Measurements from ENCODE around the gene ACOXL.

Gene ACOXL

DNA sequence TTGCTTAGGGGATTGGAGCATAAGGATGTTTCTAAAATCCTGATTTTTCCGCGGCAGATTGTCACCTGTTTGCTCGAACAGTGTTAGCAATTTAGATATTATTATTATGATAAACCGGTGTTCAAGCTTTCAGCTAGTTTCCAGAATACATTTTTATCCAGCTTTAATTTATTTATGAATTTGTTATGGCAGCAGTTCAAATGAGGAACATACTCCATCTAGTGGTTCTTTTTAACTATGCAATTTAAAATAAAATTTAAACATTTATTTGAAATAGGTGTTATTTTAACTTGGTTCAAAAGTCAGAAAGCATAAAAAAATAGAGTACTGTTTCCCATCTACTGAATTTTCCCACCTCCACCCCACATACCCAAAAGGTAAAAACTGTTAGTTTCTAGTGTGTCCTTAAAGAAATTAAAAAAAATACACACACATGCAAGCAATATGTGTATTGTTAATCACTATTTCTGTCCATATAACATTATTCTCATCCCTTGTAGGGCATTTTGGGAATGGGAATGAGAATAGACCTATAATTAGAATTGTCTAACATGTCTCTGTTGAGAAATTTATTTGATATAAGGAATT, 23.2 kb downstream of the ACOXL start:
- no peak for DNase-seq (ENCODE audit: low read depth)

DNA sequence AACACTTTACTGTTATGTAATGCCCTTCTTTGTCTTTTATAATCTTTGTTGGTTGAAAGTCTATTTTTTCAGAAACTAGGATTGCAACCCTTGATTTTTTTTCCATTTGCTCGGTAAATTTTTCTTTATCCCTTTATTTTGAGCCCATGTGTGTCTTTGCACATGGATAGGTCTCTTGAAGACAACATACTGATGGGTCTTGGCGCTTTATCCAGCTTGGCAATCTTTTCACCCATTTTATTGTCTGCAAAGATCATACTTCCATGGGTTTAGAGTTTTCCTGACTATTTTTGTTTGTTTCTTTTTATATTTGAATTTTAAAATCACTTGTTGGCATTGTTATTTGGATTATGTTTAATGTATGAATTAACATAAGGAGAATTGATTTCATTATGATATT, 27.0 kb downstream of the ACOXL start:
- no peak for DNase-seq (ENCODE audit: low read depth)

- DNase-seq (ENCODE audit: low read depth), result no peak
These were observed 32.6 kb downstream of the ACOXL start for GRCh38 chr2:110764931-110765330.

DNA sequence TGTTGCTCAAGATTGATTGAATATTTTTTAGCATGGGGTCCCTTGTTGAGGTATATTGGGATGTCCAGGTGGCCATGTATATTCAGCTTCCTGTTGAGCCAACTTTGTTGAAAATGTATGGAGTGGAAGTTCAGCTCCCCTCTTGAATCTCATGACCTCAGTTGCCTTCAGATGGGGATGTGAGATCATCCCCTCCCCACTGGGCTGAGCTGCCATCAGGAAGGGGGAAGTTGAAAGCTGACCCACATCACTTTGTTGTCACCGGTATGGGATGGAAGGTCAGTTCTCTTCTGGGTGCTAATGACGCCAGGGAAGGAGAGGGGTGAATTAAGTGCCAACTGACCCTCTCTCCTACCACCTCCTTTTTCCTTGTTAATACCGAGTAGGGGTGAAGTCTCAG, 33.9 kb downstream of the ACOXL start:
- DNase-seq (ENCODE audit: low read depth), result no peak

- no peak for DNase-seq (ENCODE audit: low read depth)
These were observed 36.2 kb downstream of the ACOXL start for GRCh38 chr2:110768591-110768990.

- DNase-seq (ENCODE audit: low read depth), result no peak
These were observed 38.1 kb downstream of the ACOXL start for GRCh38 chr2:110770404-110770958.

DNA sequence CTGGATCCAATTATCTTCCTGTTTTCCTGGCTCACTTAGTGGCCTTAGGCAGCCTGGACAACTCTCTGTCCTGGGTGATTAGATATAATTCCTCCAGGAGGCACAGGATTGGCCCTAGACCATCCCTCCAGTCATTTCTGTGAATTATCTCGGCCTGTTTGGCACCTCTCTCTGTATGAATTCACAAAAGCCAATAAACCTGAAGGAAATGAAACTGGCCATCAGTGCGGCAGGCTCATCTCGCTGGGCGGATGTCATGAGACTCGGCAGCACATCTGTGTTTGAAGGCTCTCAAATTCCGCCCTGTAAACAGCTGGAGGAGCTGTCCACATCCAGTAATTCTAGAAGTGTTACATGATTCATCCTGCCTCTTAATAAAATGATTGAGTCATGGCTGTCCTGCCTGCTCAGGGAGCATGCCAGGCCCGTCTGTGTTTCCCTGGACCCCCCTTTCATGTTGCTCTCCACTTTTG, 38.6 kb downstream of the ACOXL start:
- DNase-seq (ENCODE audit: low read depth), result no peak

DNA sequence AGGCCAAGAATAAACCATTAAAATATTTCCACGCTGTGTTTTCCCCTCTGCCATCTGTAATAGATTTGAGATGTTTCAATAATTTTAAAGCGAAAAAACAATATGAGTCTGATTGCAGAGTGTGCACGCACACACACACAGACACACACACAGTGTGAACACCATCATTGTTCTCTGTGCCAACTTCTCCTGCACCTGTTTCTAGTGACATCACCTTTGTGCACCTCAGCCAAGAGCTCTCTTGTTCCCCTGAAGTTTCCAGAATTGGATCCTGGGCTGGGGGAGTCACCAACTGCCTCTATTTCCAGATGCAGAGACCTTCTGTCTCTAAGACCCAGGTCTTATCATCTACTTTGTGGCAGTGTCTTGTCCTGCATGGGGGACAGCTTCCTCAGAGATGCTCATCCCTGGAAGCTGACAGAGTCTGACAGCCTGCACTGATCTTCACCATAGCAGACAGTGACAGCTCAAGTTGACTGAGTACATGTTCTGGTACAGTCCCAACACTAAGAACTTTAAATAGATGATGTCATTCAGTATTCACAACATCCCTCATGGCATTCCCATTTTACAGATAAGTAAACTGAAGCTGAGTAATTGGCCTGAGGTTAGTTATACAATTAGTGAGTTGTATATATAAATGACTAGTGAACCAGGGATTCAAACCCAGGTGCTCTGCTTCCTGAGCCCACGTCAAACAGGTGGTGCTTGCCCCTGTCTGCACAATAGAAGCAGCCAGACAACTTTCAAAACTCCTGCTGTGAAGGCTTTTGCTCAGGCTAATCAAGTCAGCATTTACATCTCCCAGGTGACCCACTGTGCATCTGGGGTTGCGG, 39.4 kb downstream of the ACOXL start:
- no peak for DNase-seq (ENCODE audit: low read depth)

DNA sequence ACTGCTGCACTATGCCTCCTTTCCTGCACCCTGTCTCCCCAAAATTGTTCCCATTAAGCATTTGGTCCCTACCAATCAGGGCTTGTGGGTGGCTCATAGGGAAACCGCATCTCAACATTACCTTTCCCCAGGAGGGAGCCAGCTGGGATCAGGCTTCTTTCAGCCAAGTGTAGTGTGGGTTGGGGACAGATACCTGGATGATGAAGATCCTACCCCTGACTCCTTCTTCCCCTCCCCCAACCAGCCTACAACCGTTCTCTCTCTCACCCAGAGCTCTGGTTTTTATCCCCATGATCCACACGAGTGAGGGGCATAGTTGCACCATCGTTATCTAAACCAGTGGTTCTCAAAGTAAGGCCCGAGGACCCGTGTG, 40.0 kb downstream of the ACOXL start:
- DNase-seq (ENCODE audit: low read depth), result no peak

DNA sequence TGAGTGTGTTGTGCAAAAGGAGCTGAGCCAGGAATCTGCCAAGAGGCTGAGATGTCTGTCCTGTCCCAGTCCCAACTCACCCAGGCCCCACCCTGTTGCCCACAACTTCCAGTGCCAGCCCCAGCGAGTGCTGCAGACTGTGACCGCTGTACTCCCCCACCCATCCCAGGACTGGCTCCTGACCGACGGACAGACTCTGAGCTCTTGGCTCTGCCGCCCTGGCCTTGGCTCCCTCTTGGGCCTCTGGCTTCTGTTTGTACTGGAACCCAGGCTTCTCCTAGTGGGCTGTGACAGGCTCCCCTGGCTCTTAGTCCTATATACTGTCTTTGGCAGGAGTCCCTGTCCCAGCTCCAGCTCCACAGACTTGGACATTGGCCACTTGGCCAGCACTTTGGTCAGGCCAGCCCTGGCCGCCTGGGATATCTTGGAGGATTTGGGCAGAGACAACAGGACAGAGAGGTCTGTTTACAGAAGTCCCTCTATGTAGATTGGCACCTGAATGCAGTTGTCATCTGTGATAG, 41.1 kb downstream of the ACOXL start:
- DNase-seq (ENCODE audit: low read depth), result no peak

- no peak for DNase-seq (ENCODE audit: low read depth)
These were observed 42.3 kb downstream of the ACOXL start for GRCh38 chr2:110774701-110775100.

DNA sequence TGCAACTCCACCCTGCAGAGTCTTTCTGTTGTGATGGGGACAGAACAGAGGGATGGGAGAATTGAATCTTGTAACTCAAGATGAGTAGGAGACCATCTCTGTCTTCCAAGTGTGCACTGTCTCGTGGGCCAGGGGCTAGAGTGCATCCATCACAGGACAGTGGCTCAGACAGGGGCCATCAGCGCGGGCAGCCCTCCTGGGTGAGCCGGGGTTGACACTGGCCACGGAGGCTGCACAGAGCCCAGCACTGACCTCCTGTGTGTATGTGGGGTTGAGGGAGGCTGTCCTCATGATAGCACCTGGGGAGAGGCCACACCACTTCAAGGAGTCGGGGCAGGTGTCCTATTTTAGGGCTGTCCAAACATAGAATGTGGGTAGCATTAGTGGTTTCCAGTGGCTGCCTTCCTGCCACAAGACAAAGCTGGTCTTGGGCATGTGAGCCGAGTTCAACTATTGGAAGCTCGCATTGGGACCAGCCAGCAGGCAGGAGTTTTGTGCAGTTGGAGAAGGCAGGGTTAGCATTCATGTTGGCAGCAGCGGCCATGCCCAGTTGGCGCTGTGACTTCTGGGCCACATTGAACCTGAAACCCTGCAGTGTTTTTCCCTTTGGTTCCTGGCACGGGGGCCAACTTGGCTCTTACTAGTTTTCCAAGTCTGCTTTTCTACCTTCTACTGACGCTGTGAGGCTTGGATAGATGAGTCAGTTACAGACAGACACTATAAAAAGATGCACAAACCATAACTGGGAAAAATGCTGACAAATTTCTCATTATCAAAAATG, 45.3 kb downstream of the ACOXL start:
- DNase-seq (ENCODE audit: low read depth), result no peak

- DNase-seq (ENCODE audit: low read depth), result no peak
These were observed 48.1 kb downstream of the ACOXL start for GRCh38 chr2:110780461-110780860.

GRCh38 chr2:110783196-110783873, 51.0 kb downstream of the ACOXL start:
- no peak for DNase-seq (ENCODE audit: low read depth)

DNA sequence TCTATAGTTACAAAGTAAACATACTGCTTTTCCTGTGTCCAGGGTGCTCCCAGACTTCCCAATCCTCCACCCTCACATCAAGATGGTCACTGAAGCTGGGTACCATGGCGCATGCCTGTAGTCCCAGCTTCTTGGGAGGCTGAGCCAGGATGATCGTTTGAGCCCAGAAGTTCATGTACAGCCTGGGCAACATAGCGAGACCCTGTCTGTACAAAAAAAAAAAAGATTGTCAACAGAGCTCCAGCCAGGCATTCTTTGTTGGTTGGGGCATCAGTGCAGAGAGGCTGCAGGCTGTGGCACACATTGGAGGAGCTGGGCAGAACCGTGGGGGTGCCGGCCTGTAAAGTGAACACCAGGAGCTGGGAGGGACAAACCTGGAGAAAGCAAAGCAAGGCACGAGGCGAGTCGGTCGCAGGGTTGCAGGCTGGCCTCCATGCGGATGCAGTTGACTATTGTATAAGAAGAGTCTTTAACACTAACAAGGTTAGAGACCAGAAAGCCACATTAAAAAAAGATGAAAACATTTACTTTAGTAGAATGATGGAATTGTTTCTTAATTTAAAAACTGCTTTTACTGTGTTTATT, 51.8 kb downstream of the ACOXL start:
- DNase-seq (ENCODE audit: low read depth), result no peak

DNA sequence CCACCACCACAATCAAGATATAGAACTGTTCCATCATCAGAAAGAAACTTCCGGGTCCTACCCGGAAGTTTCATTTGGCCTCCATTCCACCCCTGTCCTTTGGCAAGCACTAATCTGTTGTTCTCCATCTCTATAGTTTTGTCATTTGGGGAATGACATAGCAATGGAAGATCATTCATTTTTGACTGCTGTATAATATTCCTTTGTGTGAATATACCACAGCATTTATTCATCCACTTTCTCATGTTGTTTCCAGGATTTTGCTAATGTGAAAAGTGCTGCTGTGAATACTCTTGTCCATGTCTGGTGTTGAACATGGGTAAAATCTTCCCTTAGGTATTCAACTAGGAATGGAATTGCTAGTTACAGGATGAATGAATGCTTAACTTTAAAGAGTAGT, 53.1 kb downstream of the ACOXL start:
- no peak for DNase-seq (ENCODE audit: low read depth)

- DNase-seq (ENCODE audit: low read depth), result no peak
These were observed 56.6 kb downstream of the ACOXL start for GRCh38 chr2:110788976-110789375.

DNA sequence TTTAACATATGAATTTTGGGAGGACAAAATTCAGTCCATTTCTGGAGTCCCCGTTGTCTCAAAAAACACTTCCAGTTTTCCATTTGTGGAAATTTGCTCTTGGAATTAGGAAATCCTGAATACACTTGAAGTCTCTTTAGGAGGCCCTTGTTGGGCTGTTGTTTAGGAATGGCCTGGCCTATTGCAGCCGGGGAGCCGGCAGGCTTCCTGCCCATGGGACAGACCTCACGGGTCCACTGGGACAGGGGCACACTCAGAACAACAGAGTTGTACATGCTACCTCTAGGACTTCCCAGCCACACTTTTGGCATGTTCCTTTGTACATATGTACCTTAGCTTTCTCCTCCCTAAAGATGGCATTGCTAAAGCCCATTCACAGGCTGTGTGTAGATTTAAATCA, 57.3 kb downstream of the ACOXL start:
- no peak for DNase-seq (ENCODE audit: low read depth)

DNA sequence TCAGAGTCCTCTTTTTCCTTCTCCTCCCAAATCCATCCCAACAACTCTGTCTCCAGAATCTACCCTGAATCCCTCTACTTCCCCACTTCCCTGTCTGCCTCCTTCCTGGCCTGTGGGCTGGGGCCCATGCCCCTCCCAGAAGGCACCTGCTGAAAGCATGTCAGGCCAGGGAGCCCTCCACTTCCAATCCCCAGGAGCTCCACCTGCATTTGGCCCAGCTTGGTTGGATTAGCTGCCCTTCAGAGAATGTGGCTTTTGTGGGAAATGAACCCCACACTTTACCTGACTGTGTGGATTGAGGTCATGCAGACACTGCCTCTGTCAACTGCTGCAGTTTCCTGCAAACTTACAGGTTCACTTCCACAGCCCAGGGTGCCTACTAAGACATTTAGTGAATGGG, 58.5 kb downstream of the ACOXL start:
- no peak for DNase-seq (ENCODE audit: low read depth)

DNA sequence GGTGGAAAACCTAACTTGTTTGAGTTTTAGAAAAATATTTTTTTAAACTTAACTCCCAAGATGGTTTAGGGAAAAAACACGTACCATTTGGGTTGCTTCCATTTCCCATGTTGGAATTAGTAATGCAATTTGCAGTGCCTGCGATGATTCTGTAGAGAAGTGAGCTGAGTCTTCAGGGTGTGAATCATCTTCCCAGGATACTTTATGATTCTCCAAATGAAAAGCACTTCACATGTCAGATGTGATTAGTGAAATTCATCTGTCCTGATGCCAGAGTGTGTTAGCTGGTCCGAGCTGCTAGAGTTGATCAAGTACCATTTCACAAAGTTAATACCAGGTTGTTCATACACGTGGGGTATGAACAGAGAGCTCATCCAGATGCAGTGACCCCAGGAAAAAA, 59.1 kb downstream of the ACOXL start:
- DNase-seq (ENCODE audit: low read depth), result no peak

DNA sequence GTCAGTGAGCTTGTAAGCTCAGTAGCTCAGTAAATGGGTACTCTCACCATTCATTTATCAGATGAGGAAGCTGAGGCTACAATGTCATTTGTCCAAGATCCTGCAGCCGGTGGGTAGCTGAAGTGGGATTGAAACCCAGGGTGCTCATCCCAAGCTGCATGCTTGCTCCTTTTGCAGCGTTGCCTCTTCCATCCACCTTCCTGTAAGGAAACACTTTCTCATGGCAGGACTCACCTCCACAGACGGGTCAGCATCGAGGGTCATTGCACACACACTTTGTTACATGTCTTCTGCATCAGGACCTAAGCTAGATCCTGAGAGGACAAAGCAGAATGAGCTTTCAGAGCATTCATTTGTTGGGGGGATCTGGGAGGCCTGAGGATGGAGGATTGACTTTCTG, 60.7 kb downstream of the ACOXL start:
- DNase-seq (ENCODE audit: low read depth), result no peak

DNA sequence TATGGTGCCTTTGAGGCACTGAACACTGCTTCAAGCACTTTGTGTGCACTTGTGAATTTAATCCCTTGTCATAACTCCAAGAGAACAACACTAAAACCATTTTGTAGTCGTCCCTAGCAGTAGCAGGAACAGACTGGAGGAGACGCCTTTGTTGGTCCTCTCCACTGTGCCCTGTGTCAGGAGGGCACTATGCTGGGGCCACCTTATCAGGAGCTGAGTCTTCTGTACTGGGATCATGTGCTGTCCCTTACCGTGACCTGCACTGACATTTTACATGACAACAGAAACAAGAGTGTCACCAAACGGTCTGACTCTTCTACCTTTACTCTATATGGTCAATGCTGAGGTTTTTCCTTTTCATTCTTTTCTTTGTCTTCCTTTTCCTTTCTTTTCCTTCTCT, 62.0 kb downstream of the ACOXL start:
- no peak for DNase-seq (ENCODE audit: low read depth)
